Thoracic aorta (tissue), 2 donors: Measurements from ENCODE around the gene ADAM20. TPM values are rescaled to one million over a fixed set of nuclear protein-coding genes. Genes with fewer than 3 reads are reported as not detected.

Experiments
- total RNA-seq, 2 donors: library from RNA; depleted of rRNA; stranded (reverse); fragments of >200 nt; gene quantifications; one replicate each; pipeline versions ENCODE4 v1.1.0 to v1.2.3, GENCODE V29; 2016

Gene ADAM20
- total RNA-seq, 2 donors from 2014 or later, result 1.9 to 3.5 TPM

Other genes with a start within 250 kb of the ADAM20 start
- gene COX16, start 175.3 kb downstream of the ADAM20 start, total RNA-seq, result 10 to 100 TPM; 13.6 to 20.0 TPM
- 10 to 100 TPM; 24.1 to 24.8 TPM for gene SYNJ2BP, start 117.9 kb downstream of the ADAM20 start, total RNA-seq
- gene ADAM21, start 82.8 kb downstream of the ADAM20 start, total RNA-seq, result under 1 TPM in 1 of 2 donors, not detected in 1; 0.14 TPM
- gene MED6, start 65.7 kb upstream of the ADAM20 start, total RNA-seq, result 10 to 100 TPM; 16.5 to 50.7 TPM
- gene TTC9, start 106.9 kb upstream of the ADAM20 start, total RNA-seq, result 1 to 10 TPM; 2.0 to 4.7 TPM